ENCODE measurements around the gene ALAS1. TPM values are rescaled to one million over a fixed set of nuclear protein-coding genes. Genes with fewer than 3 reads are reported as not detected.
A peak's percentile ranks its signal among the peaks of the same experiment; 100 is the strongest.

ALAS1 gene
- total and polyA plus RNA-seq, 2 of the 13 experiments (the other 11 are each of a cell fraction or from before 2014, with no cell fraction given): 36.0 to 43.2 TPM

DNA sequence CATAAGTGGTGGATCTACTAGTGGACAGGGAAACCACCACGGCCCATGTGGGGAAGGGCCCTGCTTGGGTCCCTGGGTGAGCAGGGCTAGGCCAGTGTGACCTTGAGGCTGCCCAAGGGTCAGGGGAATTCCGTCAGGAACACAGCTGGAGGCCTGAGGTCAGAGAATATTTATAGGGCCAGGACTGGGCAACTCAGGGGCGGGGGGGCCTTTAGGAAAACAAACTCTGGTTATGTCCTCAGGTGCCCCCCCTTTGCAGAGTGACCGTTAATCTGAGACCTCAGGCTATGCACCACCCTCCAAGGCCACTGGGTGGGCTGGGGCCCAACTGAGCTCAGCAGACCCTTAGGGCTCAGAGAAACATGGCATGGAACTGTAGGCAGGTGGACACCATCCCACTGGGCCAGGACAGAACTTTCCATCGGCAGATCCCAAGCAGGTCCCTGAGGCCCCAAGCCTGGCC, 38.5 kb downstream of the ALAS1 start (continued):
- TF ChIP-seq, protein P1, sequence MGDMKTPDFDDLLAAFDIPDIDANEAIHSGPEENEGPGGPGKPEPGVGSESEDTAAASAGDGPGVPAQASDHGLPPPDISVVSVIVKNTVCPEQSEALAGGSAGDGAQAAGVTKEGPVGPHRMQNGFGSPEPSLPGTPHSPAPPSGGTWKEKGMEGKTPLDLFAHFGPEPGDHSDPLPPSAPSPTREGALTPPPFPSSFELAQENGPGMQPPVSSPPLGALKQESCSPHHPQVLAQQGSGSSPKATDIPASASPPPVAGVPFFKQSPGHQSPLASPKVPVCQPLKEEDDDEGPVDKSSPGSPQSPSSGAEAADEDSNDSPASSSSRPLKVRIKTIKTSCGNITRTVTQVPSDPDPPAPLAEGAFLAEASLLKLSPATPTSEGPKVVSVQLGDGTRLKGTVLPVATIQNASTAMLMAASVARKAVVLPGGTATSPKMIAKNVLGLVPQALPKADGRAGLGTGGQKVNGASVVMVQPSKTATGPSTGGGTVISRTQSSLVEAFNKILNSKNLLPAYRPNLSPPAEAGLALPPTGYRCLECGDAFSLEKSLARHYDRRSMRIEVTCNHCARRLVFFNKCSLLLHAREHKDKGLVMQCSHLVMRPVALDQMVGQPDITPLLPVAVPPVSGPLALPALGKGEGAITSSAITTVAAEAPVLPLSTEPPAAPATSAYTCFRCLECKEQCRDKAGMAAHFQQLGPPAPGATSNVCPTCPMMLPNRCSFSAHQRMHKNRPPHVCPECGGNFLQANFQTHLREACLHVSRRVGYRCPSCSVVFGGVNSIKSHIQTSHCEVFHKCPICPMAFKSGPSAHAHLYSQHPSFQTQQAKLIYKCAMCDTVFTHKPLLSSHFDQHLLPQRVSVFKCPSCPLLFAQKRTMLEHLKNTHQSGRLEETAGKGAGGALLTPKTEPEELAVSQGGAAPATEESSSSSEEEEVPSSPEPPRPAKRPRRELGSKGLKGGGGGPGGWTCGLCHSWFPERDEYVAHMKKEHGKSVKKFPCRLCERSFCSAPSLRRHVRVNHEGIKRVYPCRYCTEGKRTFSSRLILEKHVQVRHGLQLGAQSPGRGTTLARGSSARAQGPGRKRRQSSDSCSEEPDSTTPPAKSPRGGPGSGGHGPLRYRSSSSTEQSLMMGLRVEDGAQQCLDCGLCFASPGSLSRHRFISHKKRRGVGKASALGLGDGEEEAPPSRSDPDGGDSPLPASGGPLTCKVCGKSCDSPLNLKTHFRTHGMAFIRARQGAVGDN (CRISPR knock-in tag; IDR thresholded peaks at IDR 0.05): peak; percentile 64
- TF ChIP-seq ZSCAN29 (CRISPR knock-in tag; conservative IDR thresholded peaks at IDR 0.05) (no peak), U2AF1 (optimal IDR thresholded peaks at IDR 0.05; ENCODE audit: low read depth, low read length) (no peak), ZNF567 (CRISPR knock-in tag; IDR thresholded peaks at IDR 0.05; ENCODE audit: borderline replicate concordance) (no peak), HOXA3 (CRISPR knock-in tag; IDR thresholded peaks at IDR 0.05) (peak; percentile 57; the same call in 1 of the 2 replicates), TMF1 (CRISPR knock-in tag; IDR thresholded peaks at IDR 0.05; ENCODE audit: low read depth) (no peak), ZNF136 (CRISPR knock-in tag; IDR thresholded peaks at IDR 0.05; ENCODE audit: low read depth) (no peak), ZNF605 (CRISPR knock-in tag; IDR thresholded peaks at IDR 0.05) (0 out of 2 replicates have a peak, but pooled peaks have one; percentile 26), PTBP1 (IDR thresholded peaks at IDR 0.05; ENCODE audit: low read depth, low read length, poor library complexity, severe bottlenecking) (no peak), ZFP90 (CRISPR knock-in tag; IDR thresholded peaks at IDR 0.05; ENCODE audit: borderline replicate concordance) (no peak), HNF4G (IDR thresholded peaks at IDR 0.05; ENCODE audit: borderline replicate concordance, low read depth, low read length) (no peak), HNF4G (CRISPR knock-in tag; IDR thresholded peaks at IDR 0.05; ENCODE audit: borderline replicate concordance, low read depth) (no peak), ZNF3 (CRISPR knock-in tag; IDR thresholded peaks at IDR 0.05) (no peak), GABPA (IDR thresholded peaks at IDR 0.05; ENCODE audit: low read depth, low read length) (no peak), GABPA (CRISPR knock-in tag; IDR thresholded peaks at IDR 0.05; ENCODE audit: low read depth) (no peak), ZMYM3 (CRISPR knock-in tag; IDR thresholded peaks at IDR 0.05) (no peak)
- TF ChIP-seq, protein P2, sequence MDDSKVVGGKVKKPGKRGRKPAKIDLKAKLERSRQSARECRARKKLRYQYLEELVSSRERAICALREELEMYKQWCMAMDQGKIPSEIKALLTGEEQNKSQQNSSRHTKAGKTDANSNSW (CRISPR knock-in tag; IDR thresholded peaks at IDR 0.05; ENCODE audit: borderline replicate concordance): no peak
- TF ChIP-seq, protein P3, sequence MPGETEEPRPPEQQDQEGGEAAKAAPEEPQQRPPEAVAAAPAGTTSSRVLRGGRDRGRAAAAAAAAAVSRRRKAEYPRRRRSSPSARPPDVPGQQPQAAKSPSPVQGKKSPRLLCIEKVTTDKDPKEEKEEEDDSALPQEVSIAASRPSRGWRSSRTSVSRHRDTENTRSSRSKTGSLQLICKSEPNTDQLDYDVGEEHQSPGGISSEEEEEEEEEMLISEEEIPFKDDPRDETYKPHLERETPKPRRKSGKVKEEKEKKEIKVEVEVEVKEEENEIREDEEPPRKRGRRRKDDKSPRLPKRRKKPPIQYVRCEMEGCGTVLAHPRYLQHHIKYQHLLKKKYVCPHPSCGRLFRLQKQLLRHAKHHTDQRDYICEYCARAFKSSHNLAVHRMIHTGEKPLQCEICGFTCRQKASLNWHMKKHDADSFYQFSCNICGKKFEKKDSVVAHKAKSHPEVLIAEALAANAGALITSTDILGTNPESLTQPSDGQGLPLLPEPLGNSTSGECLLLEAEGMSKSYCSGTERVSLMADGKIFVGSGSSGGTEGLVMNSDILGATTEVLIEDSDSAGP (CRISPR knock-in tag; IDR thresholded peaks at IDR 0.05; ENCODE audit: borderline replicate concordance): 0 out of 2 replicates have a peak, but pooled peaks have one; percentile 3
- TF ChIP-seq, protein P4, sequence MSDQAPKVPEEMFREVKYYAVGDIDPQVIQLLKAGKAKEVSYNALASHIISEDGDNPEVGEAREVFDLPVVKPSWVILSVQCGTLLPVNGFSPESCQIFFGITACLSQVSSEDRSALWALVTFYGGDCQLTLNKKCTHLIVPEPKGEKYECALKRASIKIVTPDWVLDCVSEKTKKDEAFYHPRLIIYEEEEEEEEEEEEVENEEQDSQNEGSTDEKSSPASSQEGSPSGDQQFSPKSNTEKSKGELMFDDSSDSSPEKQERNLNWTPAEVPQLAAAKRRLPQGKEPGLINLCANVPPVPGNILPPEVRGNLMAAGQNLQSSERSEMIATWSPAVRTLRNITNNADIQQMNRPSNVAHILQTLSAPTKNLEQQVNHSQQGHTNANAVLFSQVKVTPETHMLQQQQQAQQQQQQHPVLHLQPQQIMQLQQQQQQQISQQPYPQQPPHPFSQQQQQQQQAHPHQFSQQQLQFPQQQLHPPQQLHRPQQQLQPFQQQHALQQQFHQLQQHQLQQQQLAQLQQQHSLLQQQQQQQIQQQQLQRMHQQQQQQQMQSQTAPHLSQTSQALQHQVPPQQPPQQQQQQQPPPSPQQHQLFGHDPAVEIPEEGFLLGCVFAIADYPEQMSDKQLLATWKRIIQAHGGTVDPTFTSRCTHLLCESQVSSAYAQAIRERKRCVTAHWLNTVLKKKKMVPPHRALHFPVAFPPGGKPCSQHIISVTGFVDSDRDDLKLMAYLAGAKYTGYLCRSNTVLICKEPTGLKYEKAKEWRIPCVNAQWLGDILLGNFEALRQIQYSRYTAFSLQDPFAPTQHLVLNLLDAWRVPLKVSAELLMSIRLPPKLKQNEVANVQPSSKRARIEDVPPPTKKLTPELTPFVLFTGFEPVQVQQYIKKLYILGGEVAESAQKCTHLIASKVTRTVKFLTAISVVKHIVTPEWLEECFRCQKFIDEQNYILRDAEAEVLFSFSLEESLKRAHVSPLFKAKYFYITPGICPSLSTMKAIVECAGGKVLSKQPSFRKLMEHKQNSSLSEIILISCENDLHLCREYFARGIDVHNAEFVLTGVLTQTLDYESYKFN (CRISPR knock-in tag; conservative IDR thresholded peaks at IDR 0.05): peak; percentile 60
- TF ChIP-seq, protein P5, sequence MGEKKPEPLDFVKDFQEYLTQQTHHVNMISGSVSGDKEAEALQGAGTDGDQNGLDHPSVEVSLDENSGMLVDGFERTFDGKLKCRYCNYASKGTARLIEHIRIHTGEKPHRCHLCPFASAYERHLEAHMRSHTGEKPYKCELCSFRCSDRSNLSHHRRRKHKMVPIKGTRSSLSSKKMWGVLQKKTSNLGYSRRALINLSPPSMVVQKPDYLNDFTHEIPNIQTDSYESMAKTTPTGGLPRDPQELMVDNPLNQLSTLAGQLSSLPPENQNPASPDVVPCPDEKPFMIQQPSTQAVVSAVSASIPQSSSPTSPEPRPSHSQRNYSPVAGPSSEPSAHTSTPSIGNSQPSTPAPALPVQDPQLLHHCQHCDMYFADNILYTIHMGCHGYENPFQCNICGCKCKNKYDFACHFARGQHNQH (CRISPR knock-in tag; IDR thresholded peaks at IDR 0.05): no peak

Data from HepG2 (cell line).